Measurements from ENCODE around the gene IFFO2. TPM values are rescaled to one million over a fixed set of nuclear protein-coding genes. Genes with fewer than 3 reads are reported as not detected.

The IFFO2 gene
- total RNA-seq, 1 donor from 2014 or later = 32.3 TPM

GRCh38 chr1:18951416-18951815 lies 5.1 kb downstream of the IFFO2 start:
- intact Hi-C loops (cut with micrococcal nuclease) = loop anchor here (5.0 kb wide), 1 partner anchor 256 kb away; no protein-coding TSS in a partner anchor
- Mint-ChIP-seq H3K4me3 (peak overlapping the region; percentile 78), H3K27me3 (no peaks in the 10 kb centered on the region), H3K9me3 (no peaks in the 10 kb centered on the region), H3K36me3 (ENCODE audit: low read depth) (peaks cover 26% of the 10 kb centered on the region), H3K4me1 (peaks cover 82% of the 10 kb centered on the region), H3K27ac (peak overlapping the region; percentile 98)
- no peak for DNase-seq

GRCh38 chr1:18950401-18951026 lies 6.0 kb downstream of the IFFO2 start:
- H3K4me3 Mint-ChIP-seq = peak overlapping the region; percentile 78
- H3K27me3 Mint-ChIP-seq = no peaks in the 10 kb centered on the region
- no peaks in the 10 kb centered on the region for H3K9me3 Mint-ChIP-seq
- peaks cover 86% of the 10 kb centered on the region for H3K4me1 Mint-ChIP-seq
- H3K27ac Mint-ChIP-seq = peak overlapping the region; percentile 98
- H3K36me3 Mint-ChIP-seq (ENCODE audit: low read depth) = peaks cover 26% of the 10 kb centered on the region
- intact Hi-C loops (cut with micrococcal nuclease) = loop anchor here (5.0 kb wide), 1 partner anchor 257 kb away; no protein-coding TSS in a partner anchor
- peak; percentile 84 for DNase-seq

- Mint-ChIP-seq H3K36me3 (ENCODE audit: low read depth) (peaks cover 26% of the 10 kb centered on the region), H3K9me3 (no peaks in the 10 kb centered on the region), H3K27ac (peak overlapping the region; percentile 98), H3K27me3 (no peaks in the 10 kb centered on the region), H3K4me1 (peaks cover 90% of the 10 kb centered on the region), H3K4me3 (peak overlapping the region; percentile 78)
- intact Hi-C loops (cut with micrococcal nuclease) = loop anchor here (5.0 kb wide), 1 partner anchor 257 kb away; no protein-coding TSS in a partner anchor
- DNase-seq = peak; percentile 76
Observed at GRCh38 chr1:18949686-18950400, 6.6 kb downstream of the IFFO2 start.

- Mint-ChIP-seq H3K4me1 (peaks cover 85% of the 10 kb centered on the region), H3K27me3 (no peaks in the 10 kb centered on the region), H3K9me3 (no peaks in the 10 kb centered on the region), H3K4me3 (peak overlapping the region; percentile 78), H3K36me3 (ENCODE audit: low read depth) (peaks cover 18% of the 10 kb centered on the region), H3K27ac (peak overlapping the region; percentile 98)
- intact Hi-C loops (cut with micrococcal nuclease) = no loop called here
- no peak for DNase-seq
Observed at GRCh38 chr1:18948913-18949685, 7.4 kb downstream of the IFFO2 start.

GRCh38 chr1:18948048-18948912 lies 8.2 kb downstream of the IFFO2 start:
- DNase-seq = peak; percentile 79
- Mint-ChIP-seq H3K9me3 (no peaks in the 10 kb centered on the region), H3K36me3 (ENCODE audit: low read depth) (peaks cover 14% of the 10 kb centered on the region), H3K27ac (peak overlapping the region; percentile 70), H3K4me1 (peaks cover 82% of the 10 kb centered on the region), H3K4me3 (peak overlapping the region; percentile 78), H3K27me3 (no peaks in the 10 kb centered on the region)
- intact Hi-C loops (cut with micrococcal nuclease) = no loop called here

GRCh38 chr1:18947570-18947969 lies 8.9 kb downstream of the IFFO2 start:
- Mint-ChIP-seq H3K36me3 (ENCODE audit: low read depth) (peaks cover 10% of the 10 kb centered on the region), H3K4me1 (peaks cover 75% of the 10 kb centered on the region), H3K9me3 (no peaks in the 10 kb centered on the region), H3K27ac (peak overlapping the region; percentile 70), H3K27me3 (no peaks in the 10 kb centered on the region), H3K4me3 (no peak overlapping the region)
- intact Hi-C loops (cut with micrococcal nuclease) = no loop called here
- no peak for DNase-seq

DNA sequence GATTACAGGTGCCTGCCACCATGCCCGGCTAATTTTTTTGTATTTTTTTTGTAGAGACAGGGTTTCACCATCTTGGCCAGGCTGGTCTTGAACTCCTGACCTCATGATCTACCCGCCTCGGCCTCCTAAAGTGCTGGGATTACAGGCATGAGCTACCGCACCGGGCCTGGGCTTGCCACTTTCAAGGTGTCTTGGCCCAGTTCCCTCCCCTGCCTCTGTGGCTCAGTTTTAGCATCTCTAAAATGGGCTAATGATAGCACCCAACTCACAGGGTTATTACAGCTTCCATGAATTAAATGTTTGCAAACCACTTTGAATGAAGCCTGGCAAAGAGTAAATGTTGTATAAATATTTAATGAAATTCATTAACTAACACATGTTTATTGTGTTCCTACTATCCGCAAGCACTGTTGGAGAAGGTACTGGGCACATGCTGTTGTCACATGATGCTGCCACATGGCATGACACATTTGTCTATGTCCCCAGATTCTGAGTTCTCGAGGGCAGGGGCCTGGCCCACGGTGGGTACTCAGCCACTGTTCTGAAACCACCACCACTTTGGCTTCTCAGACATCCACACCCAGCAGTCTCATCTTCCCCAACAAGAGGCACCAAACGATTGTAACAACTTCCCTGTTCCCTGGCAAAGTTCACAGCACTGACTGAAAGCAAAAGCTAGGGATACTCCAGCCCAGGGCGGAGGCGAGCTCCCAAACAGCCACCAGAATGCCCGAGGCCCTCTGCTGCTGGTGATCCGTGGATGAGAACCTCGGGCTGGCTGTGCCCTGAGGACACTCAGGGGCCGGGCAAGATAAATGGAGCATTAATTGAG lies 9.7 kb downstream of the IFFO2 start:
- Mint-ChIP-seq H3K9me3 (no peaks in the 10 kb centered on the region), H3K4me3 (no peak overlapping the region), H3K27me3 (no peaks in the 10 kb centered on the region), H3K36me3 (ENCODE audit: low read depth) (peaks cover 4% of the 10 kb centered on the region), H3K4me1 (peaks cover 68% of the 10 kb centered on the region), H3K27ac (peak overlapping the region; percentile 70)
- intact Hi-C loops (cut with micrococcal nuclease) = no loop called here
- no peak for DNase-seq

- Mint-ChIP-seq H3K4me1 (peaks cover 61% of the 10 kb centered on the region), H3K9me3 (no peaks in the 10 kb centered on the region), H3K27ac (peak overlapping the region; percentile 80), H3K4me3 (no peak overlapping the region), H3K36me3 (ENCODE audit: low read depth) (peaks cover 5% of the 10 kb centered on the region), H3K27me3 (no peaks in the 10 kb centered on the region)
- DNase-seq = no peak
- intact Hi-C loops (cut with micrococcal nuclease) = no loop called here
Observed at GRCh38 chr1:18945401-18945849, 11.1 kb downstream of the IFFO2 start.

GRCh38 chr1:18944810-18945209 lies 11.7 kb downstream of the IFFO2 start:
- Mint-ChIP-seq H3K27me3 (no peaks in the 10 kb centered on the region), H3K27ac (peak overlapping the region; percentile 80), H3K36me3 (ENCODE audit: low read depth) (peaks cover 6% of the 10 kb centered on the region), H3K4me3 (no peak overlapping the region), H3K9me3 (no peaks in the 10 kb centered on the region), H3K4me1 (peaks cover 59% of the 10 kb centered on the region)
- DNase-seq = no peak
- intact Hi-C loops (cut with micrococcal nuclease) = no loop called here

DNA sequence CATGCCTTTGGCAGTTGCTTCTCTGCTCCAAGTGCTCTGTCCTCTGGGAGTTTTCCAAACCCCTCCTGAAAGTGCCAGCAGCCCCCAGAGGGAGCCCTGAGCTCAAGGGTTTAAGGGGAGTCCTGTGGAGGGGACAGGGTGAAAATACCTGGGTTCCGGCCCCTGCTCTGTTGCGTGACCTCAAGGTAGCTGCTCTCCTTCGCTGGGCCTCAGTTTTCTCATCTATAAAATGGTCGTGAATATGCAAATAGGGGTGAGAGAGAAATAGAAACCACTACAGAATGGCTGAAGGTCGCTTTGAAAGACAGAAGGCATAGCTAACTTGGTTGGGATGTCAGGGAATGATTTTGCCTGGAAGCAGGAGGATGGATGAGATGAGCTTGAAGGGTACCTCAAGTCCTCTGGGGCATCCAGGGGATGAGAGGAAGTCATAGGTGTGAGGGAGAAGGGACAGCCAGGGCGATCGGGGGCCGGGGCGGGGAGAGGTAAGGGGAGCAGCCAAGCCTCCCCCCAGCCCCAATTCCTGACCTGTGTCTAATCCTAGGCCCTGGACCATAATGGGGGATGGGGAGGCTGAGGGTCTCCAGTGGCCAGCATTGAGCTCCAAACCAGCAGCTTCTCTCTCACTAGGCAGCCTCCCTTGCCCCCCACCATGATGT lies 12.4 kb downstream of the IFFO2 start:
- intact Hi-C loops (cut with micrococcal nuclease) = no loop called here
- Mint-ChIP-seq H3K36me3 (ENCODE audit: low read depth) (peaks cover 6% of the 10 kb centered on the region), H3K27ac (no peak overlapping the region), H3K27me3 (no peaks in the 10 kb centered on the region), H3K4me1 (peaks cover 52% of the 10 kb centered on the region), H3K9me3 (no peaks in the 10 kb centered on the region), H3K4me3 (no peak overlapping the region)
- DNase-seq = no peak

DNA sequence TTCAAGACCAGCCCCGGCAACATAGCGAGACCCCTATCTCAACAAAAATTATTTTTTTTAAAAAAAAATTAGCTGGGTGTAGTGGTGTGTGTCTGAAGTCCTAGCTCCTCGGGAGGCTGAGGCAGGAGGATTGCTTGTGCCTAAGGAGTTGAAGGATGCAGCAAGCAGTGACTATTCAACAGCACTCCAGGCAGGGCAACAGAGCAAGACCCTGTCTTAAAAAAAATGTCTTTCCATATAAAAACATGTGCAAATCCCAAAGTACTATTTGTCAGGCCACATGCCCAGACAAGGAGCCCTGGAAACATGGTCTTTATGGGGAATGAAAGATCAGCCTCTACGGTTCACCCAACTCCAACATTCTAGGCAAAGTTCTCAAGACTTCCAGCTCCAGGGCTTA lies 13.3 kb downstream of the IFFO2 start:
- no peaks in the 10 kb centered on the region for H3K27me3 Mint-ChIP-seq
- intact Hi-C loops (cut with micrococcal nuclease) = no loop called here

DNA sequence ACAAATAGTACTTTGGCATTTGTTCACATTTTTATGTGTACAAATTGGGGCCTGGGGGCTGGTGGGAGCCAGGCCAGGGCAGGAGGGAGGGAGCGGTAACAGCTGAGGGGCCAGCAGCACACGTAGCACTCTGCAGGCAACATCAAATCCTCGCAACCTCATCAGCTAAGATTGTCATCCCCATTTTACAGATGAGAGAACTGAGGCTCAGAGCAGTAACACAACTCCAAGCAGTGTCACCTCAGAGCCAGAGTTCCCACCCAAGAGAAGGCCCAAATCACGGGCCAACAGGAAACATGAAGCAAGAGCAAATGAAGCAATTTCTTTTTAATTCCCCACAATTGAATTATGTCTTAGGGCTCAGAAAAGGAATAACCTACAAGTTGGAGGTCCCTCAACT lies 14.1 kb downstream of the IFFO2 start:
- Mint-ChIP-seq H3K27ac (no peak overlapping the region), H3K4me3 (no peak overlapping the region)

More for the DNA sequence above, 13.3 kb downstream of the IFFO2 start:
- peaks cover 43% of the 10 kb centered on the region for H3K4me1 Mint-ChIP-seq
- no peak overlapping the region for H3K4me3 Mint-ChIP-seq
- no peak for DNase-seq
- peaks cover 6% of the 10 kb centered on the region for H3K36me3 Mint-ChIP-seq (ENCODE audit: low read depth)
- no peaks in the 10 kb centered on the region for H3K9me3 Mint-ChIP-seq
- no peak overlapping the region for H3K27ac Mint-ChIP-seq

More for the DNA sequence above, 14.1 kb downstream of the IFFO2 start:
- DNase-seq = no peak
- Mint-ChIP-seq H3K9me3 (no peaks in the 10 kb centered on the region), H3K36me3 (ENCODE audit: low read depth) (peaks cover 6% of the 10 kb centered on the region), H3K4me1 (peaks cover 35% of the 10 kb centered on the region), H3K27me3 (no peaks in the 10 kb centered on the region)
- intact Hi-C loops (cut with micrococcal nuclease) = no loop called here
